Activated CD4-positive, alpha-beta T cell treated with anti-CD3 and anti-CD28 coated beads, Interleukin-2, amount 10 ng/mL, durations not matched to agents 7 days and 5 days (primary cell): ENCODE results near the gene PCGF3. TPM values are rescaled to one million over a fixed set of nuclear protein-coding genes. Genes with fewer than 3 reads are reported as not detected.

ENCODE experiments used
- CTCF ChIA-PET: fragments of 350-600 bp; sonication (Branson Sonifier 250); formaldehyde crosslinking; loops from one replicate; lab custom pipeline; 2021; ENCODE audit warnings: antibody characterized with exemption; lab: Charles Lee
- POLR2A ChIA-PET: fragments of 350-600 bp; sonication (Branson Sonifier 250); formaldehyde crosslinking; loops from one replicate; lab custom pipeline; 2021; ENCODE audit warnings: antibody characterized with exemption; lab: Charles Lee
- DNase-seq: peaks from one replicate; pipeline ENCODE4 v3.0.0-alpha.2; 2020
- H3K27ac Mint-ChIP-seq: one replicate; pipeline ENCODE4 v1.8.0; 2021; ENCODE audit warnings: mild to moderate bottlenecking, moderate library complexity, mixed read lengths
- H3K27me3 Mint-ChIP-seq: one replicate; pipeline ENCODE4 v1.8.0; 2021; ENCODE audit warnings: mixed read lengths
- H3K36me3 Mint-ChIP-seq: one replicate; pipeline ENCODE4 v1.8.0; 2021; ENCODE audit warnings: low read depth, mixed read lengths
- H3K4me1 Mint-ChIP-seq: one replicate; pipeline ENCODE4 v1.8.0; 2021; ENCODE audit warnings: mixed read lengths
- H3K4me3 Mint-ChIP-seq: one replicate; pipeline ENCODE4 v1.8.0; 2021; ENCODE audit warnings: mild to moderate bottlenecking, moderate library complexity, mixed read lengths
- H3K9me3 Mint-ChIP-seq: one replicate; pipeline ENCODE4 v1.8.0; 2021; ENCODE audit warnings: mixed read lengths
- total RNA-seq, 2 experiments: library from RNA; stranded (reverse); gene quantifications; one replicate each; pipeline ENCODE4 v1.2.3, GENCODE V29; 2021

Gene PCGF3
- total RNA-seq, 2 experiments from 2014 or later = 34.9 to 36.8 TPM

- Mint-ChIP-seq H3K27me3 (no peaks in the 10 kb centered on the region), H3K4me3 (peak within 1 kb of the TSS; percentile 86), H3K9me3 (no peaks in the 10 kb centered on the region), H3K4me1 (peaks cover 8% of the 10 kb centered on the region), H3K36me3 (peaks cover 26% of the 10 kb centered on the region), H3K27ac (peak within 1 kb of the TSS; percentile 89)
- ChIA-PET CTCF (interaction anchor here (0.6 to 2.5 kb wide), 7 partner anchors 8 to 546 kb away, joined by 3 to 22 read pairs (median 3); no protein-coding TSS in a partner anchor), POLR2A (interaction anchor here (0.9 kb wide), 1 partner anchor 10 kb away, joined by 4 read pairs; no protein-coding TSS in a partner anchor)
- DNase-seq = peak; percentile 98
Measured at GRCh38 chr4:674172-675035, 31.2 kb upstream of the PCGF3 start, which contains the start of the genes ATP5ME and MYL5. TSS of gene ATP5ME (minus strand) at chr4:674276. CDS start at chr4:674247, 29 bp downstream. TSS of gene MYL5 (plus strand) at chr4:674542. CDS start at chr4:678027, 3,485 bp downstream.

DNA sequence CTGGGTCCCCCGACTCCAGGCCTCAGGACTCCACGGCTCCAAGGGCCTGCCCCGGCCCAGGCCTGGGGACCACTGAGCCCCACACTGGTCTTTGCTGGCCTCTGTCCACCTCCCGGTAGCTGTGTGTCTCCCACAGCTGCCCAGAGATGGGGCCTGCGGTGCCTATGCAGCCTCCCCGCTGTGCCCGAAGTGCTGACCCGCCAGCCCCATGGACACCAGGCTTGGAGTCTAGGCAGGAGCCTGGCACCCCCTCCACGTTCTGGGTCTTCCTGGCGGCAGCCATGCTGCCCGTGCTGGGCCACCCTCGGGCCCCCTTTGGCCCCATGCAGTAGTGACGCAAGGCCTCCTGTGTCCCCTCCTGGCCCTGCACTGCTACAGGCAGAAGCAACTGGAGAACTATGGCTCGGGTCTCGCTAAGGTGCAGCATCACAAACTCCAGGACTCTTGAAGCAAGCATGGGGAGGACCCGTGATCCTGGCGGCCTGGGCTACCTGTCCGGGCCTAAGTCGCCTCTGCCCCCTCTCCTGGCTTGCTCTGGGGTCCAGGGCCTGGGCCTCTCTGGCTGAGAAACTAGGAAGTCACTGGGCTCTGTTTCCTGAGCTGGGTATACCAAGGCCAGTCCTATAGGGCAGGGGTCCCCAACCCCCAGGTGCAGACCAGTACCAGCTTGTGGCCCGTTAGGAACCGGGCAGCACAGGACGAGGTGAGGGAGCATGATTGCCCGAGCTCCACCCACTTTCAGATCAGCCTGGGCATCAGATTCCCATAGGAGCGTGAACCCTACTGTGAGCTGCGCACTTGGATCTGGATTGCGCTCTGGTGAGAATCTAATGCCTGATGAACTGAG is 30.4 kb upstream of the PCGF3 start:
- peaks cover 11% of the 10 kb centered on the region for H3K4me1 Mint-ChIP-seq
- CTCF ChIA-PET = interaction anchor here (1.6 to 2.5 kb wide), 2 partner anchors 9 to 11 kb away, joined by 3 to 22 read pairs; no protein-coding TSS in a partner anchor
- peak overlapping the region; percentile 86 for H3K4me3 Mint-ChIP-seq

DNA sequence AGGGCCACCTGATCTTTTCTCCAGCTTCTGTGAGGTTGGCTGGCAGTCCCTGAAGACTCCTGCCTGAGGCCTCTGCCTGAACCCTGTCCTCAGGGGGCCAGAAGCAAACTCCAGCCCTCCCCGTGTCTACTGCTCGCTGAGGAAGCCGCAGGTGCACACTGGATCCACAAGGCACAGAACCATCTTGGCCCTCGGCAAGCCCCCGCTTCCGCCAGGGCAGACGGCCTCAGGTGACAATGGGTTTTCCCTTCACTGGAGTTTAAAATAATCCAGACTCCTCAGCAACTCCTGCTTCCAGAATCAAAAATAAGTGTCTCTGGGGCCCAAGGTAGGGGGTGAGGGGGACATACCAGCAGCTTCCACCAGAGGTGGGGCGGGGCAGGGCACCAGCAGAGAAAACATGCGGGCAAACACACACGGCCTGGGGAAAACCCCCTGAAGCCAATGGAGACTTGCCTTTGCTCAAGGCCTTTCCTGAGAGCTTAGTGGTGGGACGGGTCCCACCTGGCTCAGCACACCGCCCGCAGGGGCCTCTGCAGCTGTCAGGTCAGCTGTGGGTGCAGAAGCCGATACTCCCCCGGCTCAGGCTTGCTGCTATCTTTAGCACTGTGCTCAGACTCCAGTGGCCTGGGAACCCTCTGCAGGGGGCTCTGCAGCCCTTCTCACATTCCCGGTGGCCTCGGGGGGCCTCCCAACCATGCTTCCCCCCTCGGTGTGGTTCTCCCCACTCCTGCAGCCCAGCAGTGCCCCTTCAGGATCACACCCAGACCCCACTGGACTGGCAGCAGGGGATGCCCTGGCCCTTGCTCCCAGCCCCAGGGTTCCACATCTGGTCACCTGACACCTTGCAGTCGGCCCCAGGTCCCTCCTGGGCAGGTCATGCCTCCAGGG is 29.4 kb upstream of the PCGF3 start:
- H3K4me1 Mint-ChIP-seq = peaks cover 16% of the 10 kb centered on the region
- H3K27me3 Mint-ChIP-seq = no peaks in the 10 kb centered on the region
- CTCF ChIA-PET = no interaction called here
- POLR2A ChIA-PET = no interaction called here
- H3K9me3 Mint-ChIP-seq = no peaks in the 10 kb centered on the region
- H3K27ac Mint-ChIP-seq = peak overlapping the region; percentile 89
- peaks cover 14% of the 10 kb centered on the region for H3K36me3 Mint-ChIP-seq
- peak overlapping the region; percentile 86 for H3K4me3 Mint-ChIP-seq
- DNase-seq = no peak

More for the DNA sequence above, 30.4 kb upstream of the PCGF3 start:
- DNase-seq = no peak
- peak overlapping the region; percentile 89 for H3K27ac Mint-ChIP-seq
- no peaks in the 10 kb centered on the region for H3K9me3 Mint-ChIP-seq
- H3K27me3 Mint-ChIP-seq = no peaks in the 10 kb centered on the region
- peaks cover 22% of the 10 kb centered on the region for H3K36me3 Mint-ChIP-seq
- POLR2A ChIA-PET = no interaction called here

DNA sequence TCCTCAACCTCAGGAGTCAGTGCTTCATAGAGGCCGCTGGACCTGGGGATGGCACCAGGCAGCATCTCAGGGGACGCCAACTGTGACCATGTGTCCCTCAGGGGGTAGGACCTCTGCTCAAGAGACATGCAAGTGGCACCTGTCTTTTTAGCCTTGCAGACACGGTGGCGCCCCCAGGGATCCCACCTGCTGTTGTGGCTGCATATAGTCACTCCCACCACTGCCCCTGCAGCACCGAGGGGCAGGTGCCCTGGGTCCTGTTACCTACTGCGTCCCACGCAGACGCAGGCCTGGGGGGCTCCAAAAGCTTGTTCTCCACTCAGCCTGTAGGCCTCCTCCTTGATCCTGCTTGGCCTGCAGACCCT is 28.8 kb upstream of the PCGF3 start:
- H3K4me1 Mint-ChIP-seq = peaks cover 16% of the 10 kb centered on the region
- H3K9me3 Mint-ChIP-seq = no peaks in the 10 kb centered on the region
- no peak for DNase-seq
- CTCF ChIA-PET = no interaction called here
- H3K27me3 Mint-ChIP-seq = no peaks in the 10 kb centered on the region
- H3K36me3 Mint-ChIP-seq = peaks cover 8% of the 10 kb centered on the region
- H3K4me3 Mint-ChIP-seq = no peak overlapping the region
- peak overlapping the region; percentile 60 for H3K27ac Mint-ChIP-seq
- POLR2A ChIA-PET = no interaction called here

GRCh38 chr4:677431-678293 is 28.0 kb upstream of the PCGF3 start:
- POLR2A ChIA-PET = no interaction called here
- H3K36me3 Mint-ChIP-seq = peaks cover 5% of the 10 kb centered on the region
- DNase-seq = no peak
- H3K27me3 Mint-ChIP-seq = no peaks in the 10 kb centered on the region
- H3K4me1 Mint-ChIP-seq = peaks cover 14% of the 10 kb centered on the region
- no peaks in the 10 kb centered on the region for H3K9me3 Mint-ChIP-seq
- CTCF ChIA-PET = no interaction called here
- H3K27ac Mint-ChIP-seq = no peak overlapping the region
- no peak overlapping the region for H3K4me3 Mint-ChIP-seq

GRCh38 chr4:678331-679103 is 27.1 kb upstream of the PCGF3 start:
- Mint-ChIP-seq H3K36me3 (peaks cover 1% of the 10 kb centered on the region), H3K4me1 (peaks cover 9% of the 10 kb centered on the region), H3K9me3 (no peaks in the 10 kb centered on the region), H3K27ac (no peak overlapping the region), H3K4me3 (no peak overlapping the region), H3K27me3 (no peaks in the 10 kb centered on the region)
- CTCF ChIA-PET = no interaction called here
- POLR2A ChIA-PET = no interaction called here
- no peak for DNase-seq

GRCh38 chr4:679104-679481 is 26.5 kb upstream of the PCGF3 start:
- no peaks in the 10 kb centered on the region for H3K9me3 Mint-ChIP-seq
- CTCF ChIA-PET = no interaction called here

DNA sequence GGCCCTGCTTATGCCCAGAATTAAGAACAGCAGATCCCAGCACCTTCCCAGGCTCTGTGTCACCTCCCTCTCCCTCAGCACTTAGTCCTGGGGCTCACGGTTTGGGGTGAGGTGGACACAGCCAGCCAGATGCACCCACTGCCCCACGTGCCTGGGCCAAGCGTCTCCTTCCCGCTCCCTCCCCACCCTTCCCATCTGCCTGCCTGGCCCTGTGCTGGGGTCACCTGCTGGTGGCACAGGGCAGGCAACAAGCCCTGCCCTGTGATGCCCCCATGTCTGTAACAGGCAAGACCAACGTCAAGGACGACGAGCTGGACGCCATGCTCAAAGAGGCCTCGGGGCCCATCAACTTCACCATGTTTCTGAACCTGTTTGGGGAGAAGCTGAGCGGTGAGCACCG is 26.0 kb upstream of the PCGF3 start:
- ChIA-PET POLR2A (no interaction called here), CTCF (no interaction called here)
- H3K9me3 Mint-ChIP-seq = no peaks in the 10 kb centered on the region
- H3K4me1 Mint-ChIP-seq = peaks cover 10% of the 10 kb centered on the region
- peak overlapping the region; percentile 13 for H3K27ac Mint-ChIP-seq
- no peak overlapping the region for H3K4me3 Mint-ChIP-seq
- H3K27me3 Mint-ChIP-seq = no peaks in the 10 kb centered on the region
- DNase-seq = no peak
- H3K36me3 Mint-ChIP-seq = no peaks in the 10 kb centered on the region

More at GRCh38 chr4:679104-679481, 26.5 kb upstream of the PCGF3 start:
- no peak for DNase-seq
- Mint-ChIP-seq H3K36me3 (peaks cover under 1% of the 10 kb centered on the region), H3K4me1 (peaks cover 10% of the 10 kb centered on the region), H3K27me3 (no peaks in the 10 kb centered on the region), H3K27ac (peak overlapping the region; percentile 15), H3K4me3 (no peak overlapping the region)
- POLR2A ChIA-PET = no interaction called here

GRCh38 chr4:680091-680490 is 25.5 kb upstream of the PCGF3 start:
- POLR2A ChIA-PET = no interaction called here
- Mint-ChIP-seq H3K36me3 (no peaks in the 10 kb centered on the region), H3K9me3 (no peaks in the 10 kb centered on the region), H3K27me3 (no peaks in the 10 kb centered on the region), H3K4me1 (peaks cover 10% of the 10 kb centered on the region), H3K27ac (peak overlapping the region; percentile 31), H3K4me3 (peak overlapping the region; percentile 22)
- CTCF ChIA-PET = interaction anchor here (1.1 kb wide), 1 partner anchor 17 kb away, joined by 3 read pairs; no protein-coding TSS in a partner anchor
- DNase-seq = no peak

DNA sequence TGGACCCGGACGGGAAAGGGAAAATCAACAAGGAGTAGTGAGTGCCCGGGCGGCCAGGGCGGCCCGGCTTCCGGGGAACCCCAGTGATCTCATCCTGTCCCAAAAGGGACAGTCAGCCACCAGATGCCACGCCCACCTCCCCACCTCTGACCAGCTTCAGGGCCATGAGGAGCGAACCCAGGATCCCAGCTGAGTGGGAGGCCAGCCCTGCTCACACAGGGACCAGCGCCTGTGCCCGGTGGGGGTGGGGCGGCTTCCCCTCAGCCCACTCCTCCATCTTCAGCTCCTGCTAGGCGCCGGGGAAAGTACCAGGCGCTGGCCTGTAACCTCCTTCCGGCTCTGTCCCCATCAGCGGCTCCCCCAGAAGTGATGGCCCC is 25.1 kb upstream of the PCGF3 start:
- Mint-ChIP-seq H3K27ac (peak overlapping the region; percentile 69), H3K4me3 (peak overlapping the region; percentile 32), H3K27me3 (no peaks in the 10 kb centered on the region), H3K9me3 (no peaks in the 10 kb centered on the region), H3K4me1 (peaks cover 10% of the 10 kb centered on the region), H3K36me3 (no peaks in the 10 kb centered on the region)
- no peak for DNase-seq
- CTCF ChIA-PET = interaction anchor here (1.1 kb wide), 1 partner anchor 17 kb away, joined by 3 read pairs; no protein-coding TSS in a partner anchor
- POLR2A ChIA-PET = no interaction called here
